Mammary epithelial cell (primary cell): ENCODE data around the gene MTPN.

Experiments
- EZH2 ChIP-seq: IDR thresholded peaks from 2 replicates; pipeline ENCODE4 v1.6.1; 2012; ENCODE audit warnings: low read length, inconsistent platforms, borderline replicate concordance
- TF ChIP-seq, protein P1 (sequence below), 2 donors: IDR thresholded peaks in 1 of 2; conservative IDR thresholded peaks in 1 of 2; 2 replicates each; pipeline ENCODE4 v1.5.1; 2011 to 2012; ENCODE audit warnings: inconsistent platforms in 2 of 2, low read length in 2 of 2, mild to moderate bottlenecking in 2 of 2, control low read depth in 1 of 2, low read depth in 1 of 2; ENCODE audit not compliant: insufficient read depth in 1 of 2; ENCODE audit errors: extremely low read depth in 1 of 2

DNA sequence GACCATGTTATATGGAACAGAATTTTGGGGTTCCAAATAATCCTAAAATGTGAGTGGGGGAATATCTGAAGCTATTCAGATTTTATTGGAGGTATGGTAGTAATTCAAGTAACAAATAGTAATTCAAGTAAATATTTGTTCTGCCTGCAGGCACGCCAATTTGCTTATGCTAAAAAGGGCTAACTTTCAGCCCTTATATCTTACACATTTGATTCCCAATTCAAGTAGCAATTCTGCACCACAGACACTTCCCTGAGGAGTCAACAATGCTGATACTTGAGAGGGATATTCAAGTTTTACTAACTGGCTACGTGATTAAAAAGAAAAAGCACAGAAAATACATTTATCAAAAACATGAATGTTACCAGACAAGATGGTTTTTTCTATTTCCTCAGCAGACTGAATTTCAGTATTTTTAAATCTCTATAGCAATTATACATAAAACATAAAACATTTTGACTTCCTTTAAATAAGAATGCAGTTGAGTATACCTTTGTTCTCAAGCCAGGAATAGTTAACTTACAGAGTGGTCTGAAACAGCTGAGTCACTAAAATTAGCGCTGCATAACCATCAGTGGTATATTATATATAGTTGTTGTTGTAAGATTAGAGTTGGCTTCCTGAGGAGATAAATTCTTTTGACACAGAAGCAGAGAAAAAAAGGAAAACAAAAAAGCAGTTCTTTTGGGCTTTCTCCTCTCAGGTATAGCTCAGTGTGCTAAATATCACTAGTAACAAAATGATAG is 33.9 kb downstream of the MTPN start:
- TF ChIP-seq, protein P1, sequence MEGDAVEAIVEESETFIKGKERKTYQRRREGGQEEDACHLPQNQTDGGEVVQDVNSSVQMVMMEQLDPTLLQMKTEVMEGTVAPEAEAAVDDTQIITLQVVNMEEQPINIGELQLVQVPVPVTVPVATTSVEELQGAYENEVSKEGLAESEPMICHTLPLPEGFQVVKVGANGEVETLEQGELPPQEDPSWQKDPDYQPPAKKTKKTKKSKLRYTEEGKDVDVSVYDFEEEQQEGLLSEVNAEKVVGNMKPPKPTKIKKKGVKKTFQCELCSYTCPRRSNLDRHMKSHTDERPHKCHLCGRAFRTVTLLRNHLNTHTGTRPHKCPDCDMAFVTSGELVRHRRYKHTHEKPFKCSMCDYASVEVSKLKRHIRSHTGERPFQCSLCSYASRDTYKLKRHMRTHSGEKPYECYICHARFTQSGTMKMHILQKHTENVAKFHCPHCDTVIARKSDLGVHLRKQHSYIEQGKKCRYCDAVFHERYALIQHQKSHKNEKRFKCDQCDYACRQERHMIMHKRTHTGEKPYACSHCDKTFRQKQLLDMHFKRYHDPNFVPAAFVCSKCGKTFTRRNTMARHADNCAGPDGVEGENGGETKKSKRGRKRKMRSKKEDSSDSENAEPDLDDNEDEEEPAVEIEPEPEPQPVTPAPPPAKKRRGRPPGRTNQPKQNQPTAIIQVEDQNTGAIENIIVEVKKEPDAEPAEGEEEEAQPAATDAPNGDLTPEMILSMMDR (conservative IDR thresholded peaks at IDR 0.05 in 1 of 2, IDR thresholded peaks at IDR 0.05 in 1 of 2; ENCODE audit: extremely low read depth in 1 of 2, insufficient read depth in 1 of 2, low read depth in 1 of 2, low read length in 2 of 2) = no peak
- TF ChIP-seq EZH2 = no peak
